ENCODE data around the gene TMC4. TPM values are rescaled to one million over a fixed set of nuclear protein-coding genes. Genes with fewer than 3 reads are reported as not detected.

The TMC4 gene
- polyA plus RNA-seq, 1 donor from 2014 or later, result 0.15 TPM

DNA sequence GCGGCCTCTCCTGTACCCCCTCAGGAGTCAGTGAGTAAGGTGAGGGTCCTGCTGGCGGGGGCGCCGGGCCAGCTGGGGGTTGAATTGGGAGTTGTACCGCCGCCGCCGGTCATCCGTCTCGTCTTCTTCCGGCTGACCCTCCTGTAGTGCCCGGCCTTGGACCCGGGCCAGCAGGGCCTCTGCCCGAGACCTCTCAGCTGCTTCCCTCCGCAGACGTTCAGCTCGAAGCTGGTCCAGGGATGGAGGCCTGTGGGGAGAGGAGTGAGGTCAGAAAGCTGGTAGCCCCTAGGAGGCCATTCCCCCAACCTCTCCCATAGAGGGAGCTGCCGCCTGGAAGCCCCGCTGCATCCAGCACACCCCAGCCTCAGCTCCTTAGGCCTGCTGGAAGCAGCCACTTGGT lies 17.3 kb downstream of the TMC4 start:
- Histone ChIP-seq H3K79me2 (replicated peaks; ENCODE audit: insufficient read depth, low read length) (peaks cover 9% of the 10 kb centered on the region), H3K27me3 (ENCODE audit: insufficient read depth, low read depth, low read length) (no peaks in the 10 kb centered on the region), H3K4me3 (ENCODE audit: low read length) (no peak overlapping the region), H4K20me1 (ENCODE audit: insufficient read depth) (no peaks in the 10 kb centered on the region), H3K9ac (ENCODE audit: low read length) (no peak overlapping the region), H3K9me2 (ENCODE audit: insufficient read depth, low read length) (no peaks in the 10 kb centered on the region), H3F3A (ENCODE audit: insufficient read depth, low read length, poor library complexity, severe bottlenecking) (no peaks in the 10 kb centered on the region), H3K4me2 (ENCODE audit: low read length) (no peak overlapping the region), H3K36me3 (ENCODE audit: insufficient read depth, low read length) (no peaks in the 10 kb centered on the region), H3K27ac (ENCODE audit: low read length) (no peak overlapping the region), H2AFZ (ENCODE audit: low read depth, low read length) (no peak overlapping the region), H3K9me3 (ENCODE audit: low read length) (no peaks in the 10 kb centered on the region)
- no peak for TF ChIP-seq RAD21 (conservative IDR thresholded peaks at IDR 0.05)
- TF ChIP-seq SMC3 (conservative IDR thresholded peaks at IDR 0.05; ENCODE audit: poor library complexity), result no peak
- TF ChIP-seq MXI1 (conservative IDR thresholded peaks at IDR 0.05; ENCODE audit: poor library complexity, severe bottlenecking), result no peak
- no peak for TF ChIP-seq POLR2AphosphoS5 (IDR thresholded peaks at IDR 0.05)
- TF ChIP-seq TAF1 (IDR thresholded peaks at IDR 0.05; ENCODE audit: low read depth), result no peak
- TF ChIP-seq, protein P1, sequence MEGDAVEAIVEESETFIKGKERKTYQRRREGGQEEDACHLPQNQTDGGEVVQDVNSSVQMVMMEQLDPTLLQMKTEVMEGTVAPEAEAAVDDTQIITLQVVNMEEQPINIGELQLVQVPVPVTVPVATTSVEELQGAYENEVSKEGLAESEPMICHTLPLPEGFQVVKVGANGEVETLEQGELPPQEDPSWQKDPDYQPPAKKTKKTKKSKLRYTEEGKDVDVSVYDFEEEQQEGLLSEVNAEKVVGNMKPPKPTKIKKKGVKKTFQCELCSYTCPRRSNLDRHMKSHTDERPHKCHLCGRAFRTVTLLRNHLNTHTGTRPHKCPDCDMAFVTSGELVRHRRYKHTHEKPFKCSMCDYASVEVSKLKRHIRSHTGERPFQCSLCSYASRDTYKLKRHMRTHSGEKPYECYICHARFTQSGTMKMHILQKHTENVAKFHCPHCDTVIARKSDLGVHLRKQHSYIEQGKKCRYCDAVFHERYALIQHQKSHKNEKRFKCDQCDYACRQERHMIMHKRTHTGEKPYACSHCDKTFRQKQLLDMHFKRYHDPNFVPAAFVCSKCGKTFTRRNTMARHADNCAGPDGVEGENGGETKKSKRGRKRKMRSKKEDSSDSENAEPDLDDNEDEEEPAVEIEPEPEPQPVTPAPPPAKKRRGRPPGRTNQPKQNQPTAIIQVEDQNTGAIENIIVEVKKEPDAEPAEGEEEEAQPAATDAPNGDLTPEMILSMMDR (IDR thresholded peaks at IDR 0.05; ENCODE audit: poor library complexity, severe bottlenecking), result no peak
- TF ChIP-seq, protein P2, sequence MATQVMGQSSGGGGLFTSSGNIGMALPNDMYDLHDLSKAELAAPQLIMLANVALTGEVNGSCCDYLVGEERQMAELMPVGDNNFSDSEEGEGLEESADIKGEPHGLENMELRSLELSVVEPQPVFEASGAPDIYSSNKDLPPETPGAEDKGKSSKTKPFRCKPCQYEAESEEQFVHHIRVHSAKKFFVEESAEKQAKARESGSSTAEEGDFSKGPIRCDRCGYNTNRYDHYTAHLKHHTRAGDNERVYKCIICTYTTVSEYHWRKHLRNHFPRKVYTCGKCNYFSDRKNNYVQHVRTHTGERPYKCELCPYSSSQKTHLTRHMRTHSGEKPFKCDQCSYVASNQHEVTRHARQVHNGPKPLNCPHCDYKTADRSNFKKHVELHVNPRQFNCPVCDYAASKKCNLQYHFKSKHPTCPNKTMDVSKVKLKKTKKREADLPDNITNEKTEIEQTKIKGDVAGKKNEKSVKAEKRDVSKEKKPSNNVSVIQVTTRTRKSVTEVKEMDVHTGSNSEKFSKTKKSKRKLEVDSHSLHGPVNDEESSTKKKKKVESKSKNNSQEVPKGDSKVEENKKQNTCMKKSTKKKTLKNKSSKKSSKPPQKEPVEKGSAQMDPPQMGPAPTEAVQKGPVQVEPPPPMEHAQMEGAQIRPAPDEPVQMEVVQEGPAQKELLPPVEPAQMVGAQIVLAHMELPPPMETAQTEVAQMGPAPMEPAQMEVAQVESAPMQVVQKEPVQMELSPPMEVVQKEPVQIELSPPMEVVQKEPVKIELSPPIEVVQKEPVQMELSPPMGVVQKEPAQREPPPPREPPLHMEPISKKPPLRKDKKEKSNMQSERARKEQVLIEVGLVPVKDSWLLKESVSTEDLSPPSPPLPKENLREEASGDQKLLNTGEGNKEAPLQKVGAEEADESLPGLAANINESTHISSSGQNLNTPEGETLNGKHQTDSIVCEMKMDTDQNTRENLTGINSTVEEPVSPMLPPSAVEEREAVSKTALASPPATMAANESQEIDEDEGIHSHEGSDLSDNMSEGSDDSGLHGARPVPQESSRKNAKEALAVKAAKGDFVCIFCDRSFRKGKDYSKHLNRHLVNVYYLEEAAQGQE (IDR thresholded peaks at IDR 0.05; ENCODE audit: borderline replicate concordance), result no peak
- TF ChIP-seq EZH2 (IDR thresholded peaks at IDR 0.05; ENCODE audit: borderline replicate concordance, insufficient read depth, low read length, poor library complexity, severe bottlenecking), result no peak
- no peak for TF ChIP-seq EP300 (conservative IDR thresholded peaks at IDR 0.05; ENCODE audit: poor library complexity, severe bottlenecking)

DNA sequence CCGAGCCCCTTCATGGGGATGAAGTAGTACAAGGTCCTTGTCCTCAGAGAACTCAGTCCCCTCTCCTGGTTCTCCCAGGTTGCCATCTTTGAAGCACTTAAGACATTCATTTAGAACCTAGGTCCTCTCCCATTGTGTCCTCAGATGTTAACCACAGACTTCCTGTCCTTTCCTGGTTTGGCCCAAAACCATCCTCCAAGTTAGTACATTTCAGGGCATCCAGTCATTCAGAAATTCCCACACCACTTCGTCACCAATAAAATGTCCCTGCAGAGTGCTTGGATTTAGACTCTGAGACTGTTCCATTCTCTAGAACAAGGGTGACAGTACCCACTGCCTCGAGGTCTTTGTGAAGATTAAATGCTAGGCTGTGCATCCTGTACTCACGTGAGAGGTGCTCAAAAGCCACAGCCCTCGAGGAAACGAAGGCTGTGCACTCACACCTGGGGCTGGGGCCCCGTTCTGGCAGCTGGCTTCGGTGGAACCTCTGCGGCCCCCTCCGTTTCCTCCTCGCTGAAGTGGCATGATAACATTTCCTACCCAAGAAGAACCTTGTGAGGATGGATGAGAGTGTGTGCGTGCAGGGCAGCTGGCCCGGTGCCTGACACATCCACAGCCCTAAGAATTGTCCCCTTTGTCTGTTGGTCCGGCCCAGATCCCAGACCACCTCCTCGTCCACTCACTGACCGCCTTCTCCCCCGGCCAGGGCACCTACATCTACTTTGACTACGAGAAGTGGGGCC lies 18.2 kb downstream of the TMC4 start:
- Histone ChIP-seq H2AFZ (ENCODE audit: low read depth, low read length) (no peak overlapping the region), H3K36me3 (ENCODE audit: insufficient read depth, low read length) (no peaks in the 10 kb centered on the region), H4K20me1 (ENCODE audit: insufficient read depth) (no peaks in the 10 kb centered on the region), H3K27ac (ENCODE audit: low read length) (no peak overlapping the region), H3K4me2 (ENCODE audit: low read length) (no peak overlapping the region), H3K9ac (ENCODE audit: low read length) (no peak overlapping the region), H3K4me3 (ENCODE audit: low read length) (no peak overlapping the region), H3K9me2 (ENCODE audit: insufficient read depth, low read length) (no peaks in the 10 kb centered on the region), H3K79me2 (replicated peaks; ENCODE audit: insufficient read depth, low read length) (peaks cover 9% of the 10 kb centered on the region), H3K9me3 (ENCODE audit: low read length) (no peaks in the 10 kb centered on the region), H3F3A (ENCODE audit: insufficient read depth, low read length, poor library complexity, severe bottlenecking) (no peaks in the 10 kb centered on the region), H3K27me3 (ENCODE audit: insufficient read depth, low read depth, low read length) (no peaks in the 10 kb centered on the region)
- TF ChIP-seq POLR2AphosphoS5 (IDR thresholded peaks at IDR 0.05) (no peak), EZH2 (IDR thresholded peaks at IDR 0.05; ENCODE audit: borderline replicate concordance, insufficient read depth, low read length, poor library complexity, severe bottlenecking) (no peak), MXI1 (conservative IDR thresholded peaks at IDR 0.05; ENCODE audit: poor library complexity, severe bottlenecking) (no peak), EP300 (conservative IDR thresholded peaks at IDR 0.05; ENCODE audit: poor library complexity, severe bottlenecking) (no peak), RAD21 (conservative IDR thresholded peaks at IDR 0.05) (no peak), TAF1 (IDR thresholded peaks at IDR 0.05; ENCODE audit: low read depth) (no peak), SMC3 (conservative IDR thresholded peaks at IDR 0.05; ENCODE audit: poor library complexity) (no peak)
- TF ChIP-seq, protein P1 (IDR thresholded peaks at IDR 0.05; ENCODE audit: poor library complexity, severe bottlenecking), result no peak
- TF ChIP-seq, protein P2 (IDR thresholded peaks at IDR 0.05; ENCODE audit: borderline replicate concordance), result no peak

Measured in neural cell (in vitro differentiated cells).